KMS-11 (cell line): ENCODE data around the gene TEX14.
"Not testable (repeated sequence)": the region's sequence is repeated elsewhere in the genome, so short reads cannot be mapped to it uniquely, and the experiment has no call there.

ENCODE experiments used
- H2AFZ ChIP-seq: fragments of 200-600 bp; sonication (generic); 2 replicates; pipeline ENCODE4 v1.6.1; 2016; ENCODE audit warnings: antibody characterized with exemption, mixed run types, low read depth
- H3K27ac ChIP-seq: fragments of 200-600 bp; sonication (generic); 2 replicates; pipeline ENCODE4 v1.6.1; 2016; ENCODE audit warnings: mild to moderate bottlenecking, mixed run types
- H3K27me3 ChIP-seq: fragments of 200-600 bp; sonication (generic); 2 replicates; pipeline ENCODE4 v1.6.1; 2017; ENCODE audit warnings: mild to moderate bottlenecking, low read depth, mixed run types, moderate library complexity; ENCODE audit not compliant: insufficient read depth
- H3K36me3 ChIP-seq: fragments of 200-600 bp; sonication (generic); 2 replicates; pipeline ENCODE4 v1.6.1; 2017; ENCODE audit warnings: mild to moderate bottlenecking, mixed run types; ENCODE audit not compliant: insufficient read depth
- H3K4me1 ChIP-seq: fragments of 200-600 bp; sonication (generic); 2 replicates; pipeline ENCODE4 v1.6.1; 2016; ENCODE audit warnings: mild to moderate bottlenecking, low read depth, mixed run types; ENCODE audit not compliant: poor library complexity, severe bottlenecking
- H3K4me2 ChIP-seq: fragments of 200-600 bp; sonication (generic); 2 replicates; pipeline ENCODE4 v1.7.0; 2016; ENCODE audit warnings: mild to moderate bottlenecking, mixed run types
- H3K4me3 ChIP-seq: fragments of 200-600 bp; sonication (generic); IDR thresholded peaks from 2 replicates; pipeline ENCODE4 v1.6.1; 2017; ENCODE audit warnings: low read depth, low read length, mixed read lengths; ENCODE audit not compliant: insufficient read depth
- H3K79me2 ChIP-seq: fragments of 200-600 bp; sonication (generic); 2 replicates; pipeline ENCODE4 v1.6.1; 2016; ENCODE audit warnings: low read depth, mixed run types; ENCODE audit not compliant: insufficient read depth
- H3K9ac ChIP-seq: fragments of 200-600 bp; sonication (generic); 2 replicates; pipeline ENCODE4 v1.6.1; 2016; ENCODE audit warnings: mild to moderate bottlenecking, mixed run types
- H4K20me1 ChIP-seq: fragments of 200-600 bp; sonication (generic); 2 replicates; pipeline ENCODE4 v1.6.1; 2016; ENCODE audit warnings: mild to moderate bottlenecking, mixed run types; ENCODE audit not compliant: insufficient read depth
- TF ChIP-seq, protein P1 (sequence below): fragments of 200-600 bp; sonication (generic); conservative IDR thresholded peaks from 2 replicates; pipeline ENCODE4 v1.6.1; 2017; ENCODE audit warnings: low read depth, mild to moderate bottlenecking, antibody characterized with exemption, low read length, moderate library complexity, mixed read lengths

Gene TEX14

DNA sequence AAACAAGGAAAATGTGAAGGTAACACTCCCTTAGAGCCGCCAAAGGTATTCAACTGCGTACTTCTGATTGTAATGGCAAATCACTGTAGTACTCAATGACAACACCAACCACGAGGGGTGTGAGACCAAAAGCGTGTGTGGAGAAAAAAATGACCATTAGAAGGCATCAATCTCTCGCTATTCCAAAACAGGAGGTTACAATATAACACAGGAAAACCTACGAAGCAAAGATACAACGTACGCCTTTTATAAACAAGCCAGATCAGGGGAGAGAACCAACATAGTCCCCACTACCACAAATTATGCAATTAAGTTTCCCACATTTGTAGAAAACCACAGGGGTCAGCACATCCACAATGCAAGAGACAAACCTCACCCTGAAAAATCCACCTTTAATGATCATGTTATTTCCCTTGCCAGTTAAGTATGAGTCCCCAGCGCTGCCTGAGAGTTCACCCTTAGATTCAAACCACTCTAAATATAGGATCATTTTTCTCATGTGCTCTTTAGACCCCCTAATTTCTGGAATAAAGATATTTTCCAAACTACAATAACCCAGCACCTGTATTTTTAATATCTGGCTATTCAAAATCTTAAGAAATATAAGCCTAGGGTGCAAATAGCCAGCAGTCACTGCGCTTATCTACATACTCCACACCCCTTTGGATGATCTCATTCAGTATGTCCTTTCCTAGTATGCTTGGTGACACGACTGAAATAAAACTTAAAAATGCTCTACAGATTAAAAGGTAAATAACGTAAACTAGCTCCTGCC lies 12.4 kb downstream of the TEX14 start:
- H3K27me3 ChIP-seq, result no peaks in the 10 kb centered on the region
- H3K79me2 ChIP-seq, result no peaks in the 10 kb centered on the region
- peaks cover 3% of the 10 kb centered on the region for H3K4me1 ChIP-seq
- H3K4me3 ChIP-seq, result no peak overlapping the region
- H3K36me3 ChIP-seq, result no peaks in the 10 kb centered on the region
- no peak overlapping the region for H2AFZ ChIP-seq
- no peak overlapping the region for H3K9ac ChIP-seq
- no peak overlapping the region for H3K27ac ChIP-seq
- no peaks in the 10 kb centered on the region for H4K20me1 ChIP-seq
- TF ChIP-seq, protein P1, sequence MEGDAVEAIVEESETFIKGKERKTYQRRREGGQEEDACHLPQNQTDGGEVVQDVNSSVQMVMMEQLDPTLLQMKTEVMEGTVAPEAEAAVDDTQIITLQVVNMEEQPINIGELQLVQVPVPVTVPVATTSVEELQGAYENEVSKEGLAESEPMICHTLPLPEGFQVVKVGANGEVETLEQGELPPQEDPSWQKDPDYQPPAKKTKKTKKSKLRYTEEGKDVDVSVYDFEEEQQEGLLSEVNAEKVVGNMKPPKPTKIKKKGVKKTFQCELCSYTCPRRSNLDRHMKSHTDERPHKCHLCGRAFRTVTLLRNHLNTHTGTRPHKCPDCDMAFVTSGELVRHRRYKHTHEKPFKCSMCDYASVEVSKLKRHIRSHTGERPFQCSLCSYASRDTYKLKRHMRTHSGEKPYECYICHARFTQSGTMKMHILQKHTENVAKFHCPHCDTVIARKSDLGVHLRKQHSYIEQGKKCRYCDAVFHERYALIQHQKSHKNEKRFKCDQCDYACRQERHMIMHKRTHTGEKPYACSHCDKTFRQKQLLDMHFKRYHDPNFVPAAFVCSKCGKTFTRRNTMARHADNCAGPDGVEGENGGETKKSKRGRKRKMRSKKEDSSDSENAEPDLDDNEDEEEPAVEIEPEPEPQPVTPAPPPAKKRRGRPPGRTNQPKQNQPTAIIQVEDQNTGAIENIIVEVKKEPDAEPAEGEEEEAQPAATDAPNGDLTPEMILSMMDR, result no peak
- no peak overlapping the region for H3K4me2 ChIP-seq

GRCh38 chr17:58678287-58678686 lies 13.6 kb downstream of the TEX14 start:
- not testable (repeated sequence) for H2AFZ ChIP-seq, H3K27ac ChIP-seq, H3K4me3 ChIP-seq, H3K4me2 ChIP-seq, H3K79me2 ChIP-seq, H3K9ac ChIP-seq, H3K36me3 ChIP-seq, H4K20me1 ChIP-seq, H3K27me3 ChIP-seq, H3K4me1 ChIP-seq

DNA sequence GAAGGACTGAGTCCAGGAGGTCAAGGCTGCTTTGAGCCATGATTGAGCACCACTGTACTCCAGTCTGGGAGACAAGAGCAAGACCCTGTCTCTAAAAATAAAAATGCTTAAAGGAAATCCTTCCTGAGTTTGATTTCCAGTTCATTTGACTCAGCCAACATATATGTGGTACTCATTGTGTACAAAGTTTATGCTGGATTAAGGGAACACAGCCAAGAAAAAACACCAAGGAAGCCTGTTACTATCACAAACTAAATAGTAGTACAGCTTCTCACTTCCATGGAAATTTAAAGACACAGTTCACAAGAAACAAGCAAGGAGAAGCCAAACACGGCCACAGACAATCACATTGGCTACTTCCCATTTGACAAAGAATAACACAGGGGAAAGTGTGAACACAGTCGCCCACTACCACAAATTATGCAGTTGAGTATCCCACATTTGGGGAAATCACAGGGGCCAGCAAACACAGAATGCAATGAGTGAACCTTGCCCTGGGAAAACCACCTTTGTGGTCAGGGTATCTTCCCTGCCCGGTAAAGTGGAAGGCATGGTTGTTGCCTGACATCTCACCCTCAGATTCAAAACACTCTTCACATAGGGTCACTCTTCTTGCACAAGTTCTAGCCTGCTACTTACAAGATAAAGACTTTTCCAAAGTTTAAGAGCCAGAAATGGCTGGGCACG lies 14.5 kb downstream of the TEX14 start:
- TF ChIP-seq, protein P1, result no peak
- H3K4me3 ChIP-seq, result no peak overlapping the region
- no peaks in the 10 kb centered on the region for H3K79me2 ChIP-seq
- no peak overlapping the region for H2AFZ ChIP-seq
- no peaks in the 10 kb centered on the region for H3K27me3 ChIP-seq
- no peak overlapping the region for H3K4me2 ChIP-seq
- H3K9ac ChIP-seq, result no peak overlapping the region
- H3K36me3 ChIP-seq, result no peaks in the 10 kb centered on the region
- no peak overlapping the region for H3K27ac ChIP-seq
- H4K20me1 ChIP-seq, result no peaks in the 10 kb centered on the region
- peaks cover 9% of the 10 kb centered on the region for H3K4me1 ChIP-seq

DNA sequence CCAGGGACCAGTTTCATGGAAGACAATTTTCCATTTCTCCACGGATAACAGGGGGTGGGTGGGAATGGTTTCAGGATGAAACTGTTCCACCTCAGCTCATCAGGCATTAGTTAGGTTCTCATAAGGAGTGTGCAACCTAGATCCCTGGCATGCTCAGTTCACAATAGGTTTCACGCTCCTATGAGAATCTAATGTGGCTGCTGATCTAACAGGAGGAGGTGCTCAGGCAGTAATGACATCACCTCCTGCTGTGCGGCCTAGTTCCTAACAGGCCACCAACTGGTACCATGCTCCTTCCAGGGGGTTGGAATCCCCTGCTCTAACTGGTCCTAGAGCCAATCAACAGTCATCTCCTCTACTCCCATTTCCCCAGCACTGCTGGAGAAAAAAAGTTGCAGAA lies 19.9 kb downstream of the TEX14 start:
- no peaks in the 10 kb centered on the region for H3K36me3 ChIP-seq
- H3K4me1 ChIP-seq, result peaks cover 22% of the 10 kb centered on the region
- H3K9ac ChIP-seq, result no peak overlapping the region
- H3K27ac ChIP-seq, result no peak overlapping the region
- no peak overlapping the region for H3K4me2 ChIP-seq
- TF ChIP-seq, protein P1, result no peak
- H2AFZ ChIP-seq, result no peak overlapping the region
- no peaks in the 10 kb centered on the region for H4K20me1 ChIP-seq
- no peak overlapping the region for H3K4me3 ChIP-seq
- no peaks in the 10 kb centered on the region for H3K27me3 ChIP-seq
- no peaks in the 10 kb centered on the region for H3K79me2 ChIP-seq

DNA sequence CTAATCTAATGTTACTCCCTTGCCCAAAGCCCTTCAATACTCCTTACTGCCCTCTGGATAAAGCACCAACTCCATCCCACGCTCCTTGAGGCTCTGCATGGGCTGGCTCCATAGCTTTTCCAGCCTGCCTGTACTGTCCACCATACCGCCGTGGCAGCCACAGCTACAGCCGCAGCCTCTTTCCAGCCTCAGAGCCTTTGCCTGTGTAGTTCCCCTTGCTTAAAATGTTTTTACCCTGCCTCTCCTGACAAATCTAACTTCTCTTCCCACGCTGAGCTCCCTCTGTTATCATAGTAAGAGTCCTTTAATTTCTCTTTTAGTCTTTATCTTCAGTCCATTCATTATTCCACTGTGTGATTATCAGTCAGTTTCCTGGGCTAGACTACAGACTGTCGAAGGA lies 22.0 kb downstream of the TEX14 start:
- Histone ChIP-seq H3K4me3 (no peak overlapping the region), H3K4me1 (peaks cover 22% of the 10 kb centered on the region), H3K27ac (no peak overlapping the region), H2AFZ (no peak overlapping the region), H4K20me1 (no peaks in the 10 kb centered on the region), H3K79me2 (no peaks in the 10 kb centered on the region), H3K4me2 (no peak overlapping the region), H3K9ac (no peak overlapping the region), H3K36me3 (no peaks in the 10 kb centered on the region), H3K27me3 (no peaks in the 10 kb centered on the region)
- TF ChIP-seq, protein P1, result no peak
